ENCODE measurements around the gene SIMC1. TPM values are rescaled to one million over a fixed set of nuclear protein-coding genes. Genes with fewer than 3 reads are reported as not detected.

The SIMC1 gene
- total RNA-seq, 1 experiment from 2014 or later = 19.7 TPM

GRCh38 chr5:176383961-176384360, 145.7 kb downstream of the SIMC1 start:
- ChIA-PET CTCF (no interaction called here), POLR2A (no interaction called here), RAD21 (ENCODE audit: low non-redundant PET in 1 of 2, low total read pairs in 2 of 2, uncharacterized antibody in 2 of 2, unreplicated experiment in 2 of 2) (no interaction called here)
- peaks cover 45% of the 10 kb centered on the region for H3K79me2 ChIP-seq (ENCODE audit: insufficient read depth, low read length)
- peaks cover 13% of the 10 kb centered on the region; the same call in 1 of the 2 replicates for H4K20me1 ChIP-seq (ENCODE audit: insufficient read depth)
- no peak overlapping the region for H2AFZ ChIP-seq (ENCODE audit: low read depth, low read length, poor library complexity, severe bottlenecking)
- ATAC-seq (no peak), DNase-seq (ENCODE audit: low read depth, low spot score) (no peak)
- no peak overlapping the region for H3K9ac ChIP-seq (ENCODE audit: low read length)
- H3K4me2 ChIP-seq (ENCODE audit: low read length) = no peak overlapping the region
- no peaks in the 10 kb centered on the region for H3K9me3 ChIP-seq (ENCODE audit: control insufficient read depth in 1 of 2, insufficient read depth in 1 of 2, low read depth in 1 of 2, low read length in 2 of 2)
- H3K36me3 ChIP-seq (ENCODE audit: control insufficient read depth in 1 of 2, insufficient read depth in 2 of 2, low read length in 2 of 2) = peaks cover 31 to 68% of the 10 kb centered on the region in 2 experiments; a peak in 3 of 4 replicates
- H3K4me1 ChIP-seq (ENCODE audit: control insufficient read depth in 1 of 2, insufficient read depth in 2 of 2, low read length in 2 of 2) = peaks cover 9 to 13% of the 10 kb centered on the region in 2 experiments; a peak in 3 of 4 replicates
- H3K27ac ChIP-seq (ENCODE audit: low read depth, low read length) = no peak overlapping the region
- intact Hi-C loops (cut with micrococcal nuclease) = no loop called here
- no peak for TF ChIP-seq SP1 (IDR thresholded peaks at IDR 0.05; ENCODE audit: low read depth)
- TF ChIP-seq CBX3 (IDR thresholded peaks at IDR 0.05; ENCODE audit: low read depth) = no peak
- no peak for TF ChIP-seq REST (IDR thresholded peaks at IDR 0.05; ENCODE audit: low read depth)
- no peak for TF ChIP-seq POLR2AphosphoS5 (IDR thresholded peaks at IDR 0.05; ENCODE audit: low read depth, low read length)
- no peak for TF ChIP-seq YY1 (IDR thresholded peaks at IDR 0.05; ENCODE audit: extremely low read depth, insufficient replicate concordance, low read depth, low read length)
- no peak for TF ChIP-seq RAD21 (IDR thresholded peaks at IDR 0.05; ENCODE audit: low read depth)
- no peaks in the 10 kb centered on the region for H3K9me2 ChIP-seq (ENCODE audit: insufficient read depth)
- H3K4me3 ChIP-seq (replicated peaks in 1 of 2; ENCODE audit: low read depth in 1 of 2, low read length in 2 of 2) = no peak overlapping the region
- no TSS peak for BruUV-seq (replicated peaks)
- no peaks in the 10 kb centered on the region for H3K27me3 ChIP-seq (ENCODE audit: insufficient read depth, low read length)
